Uterus (tissue), 4 donors: Measurements from ENCODE around the gene CAPN15. TPM values are rescaled to one million over a fixed set of nuclear protein-coding genes. Genes with fewer than 3 reads are reported as not detected.

Source experiments
- DNase-seq, 2 donors: peaks; one replicate each; pipeline ENCODE4 v3.0.0-alpha.2; 2019 to 2020
- H3K27ac ChIP-seq, 2 donors: fragments of 200-600 bp; sonication (generic); 1 replicate in 1 of 2; 2 replicates in 1 of 2; pipeline ENCODE4 v1.5.1; 2016 to 2018
- H3K27me3 ChIP-seq, 2 donors: fragments of 200-600 bp; sonication (generic); one replicate each; pipeline ENCODE4 v1.5.1; 2018 to 2019; ENCODE audit warnings: control low read depth in 1 of 2
- H3K36me3 ChIP-seq, 2 donors: fragments of 200-600 bp; sonication (generic); one replicate each; pipeline ENCODE4 v1.5.1; 2019; ENCODE audit warnings: control low read depth in 1 of 2
- H3K4me1 ChIP-seq, 2 donors: fragments of 200-600 bp; sonication (generic); one replicate each; pipeline ENCODE4 v1.5.1; 2018 to 2019; ENCODE audit warnings: control low read depth in 1 of 2
- H3K4me3 ChIP-seq, 2 donors: fragments of 200-600 bp; sonication (generic); 1 replicate in 1 of 2; 2 replicates in 1 of 2; pipeline ENCODE4 v1.5.1; 2018 to 2019; ENCODE audit warnings: mild to moderate bottlenecking in 1 of 2
- H3K9me3 ChIP-seq, 2 donors: fragments of 200-600 bp; sonication (generic); one replicate each; pipeline ENCODE4 v1.5.1; 2019; ENCODE audit warnings: control low read depth in 1 of 2
- POLR2A ChIP-seq, 2 donors: fragments of 450-650 bp; IDR thresholded peaks; one replicate each; pipeline ENCODE4 v1.6.1; 2016; ENCODE audit warnings: antibody characterized with exemption in 2 of 2, mild to moderate bottlenecking in 1 of 2, moderate library complexity in 1 of 2
- intact Hi-C: fragments of 100-400 bp; cut with DNase I; formaldehyde crosslinking; loops from one replicate; pipeline ENCODE4 v1.15.1; 2023; ENCODE audit warnings: low total_unique reads
- total RNA-seq, 4 donors: library from RNA; depleted of rRNA in 3 of 4; stranded (reverse); fragments of >200 nt in 3 of 4; gene quantifications; one replicate each; pipeline versions ENCODE4 v1.1.0 to v1.2.4, GENCODE V29; 2014 to 2023
- TF ChIP-seq, protein P1 (sequence below), 4 experiments: fragments of 200-600 bp in 2 of 4; fragments of 450-650 bp in 2 of 4; sonication (generic) in 2 of 4; IDR thresholded peaks; one replicate each; pipeline ENCODE4 v1.5.1; 2016 to 2019; ENCODE audit warnings: antibody characterized with exemption in 4 of 4, mild to moderate bottlenecking in 2 of 4, moderate library complexity in 1 of 4
- donor health status: DM: yes; HTN: yes; CAD: no.

Gene CAPN15
- total RNA-seq, 4 donors from 2014 or later = 7.9 to 37.3 (median 19.3) TPM

DNA sequence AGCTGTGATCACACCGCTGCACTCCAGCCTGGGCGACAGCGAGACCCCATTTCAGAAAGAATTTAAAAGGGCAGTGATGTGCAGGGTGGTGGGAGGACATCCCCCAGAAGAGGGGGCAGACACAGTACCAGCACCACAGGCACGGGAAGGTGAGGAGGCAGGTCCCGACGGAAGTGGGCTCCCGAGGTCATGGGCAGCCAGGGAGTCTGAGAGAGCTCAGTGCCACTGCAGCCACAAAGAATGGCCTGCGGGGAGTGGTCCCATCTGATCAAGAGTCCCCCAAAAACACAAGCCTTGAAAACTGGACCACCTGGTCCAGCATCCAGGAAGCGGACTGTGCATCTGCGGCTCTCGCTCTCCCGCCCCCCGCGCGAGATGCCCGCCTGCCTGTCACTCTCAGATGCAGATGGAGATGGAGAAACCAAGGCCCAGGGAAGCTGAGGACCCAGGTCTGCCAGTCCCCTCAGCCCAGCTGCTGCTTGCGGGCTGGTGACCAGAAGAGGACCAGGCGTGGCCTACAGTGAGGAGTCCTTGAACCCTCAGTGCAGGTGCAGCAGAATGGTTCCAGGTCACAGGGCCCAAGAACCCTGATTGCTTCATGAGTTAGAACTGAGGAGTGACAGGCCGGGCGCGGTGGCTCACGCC, 4.3 kb upstream of the CAPN15 start:
- TF ChIP-seq POLR2A (IDR thresholded peaks at IDR 0.05) = no peak
- TF ChIP-seq, protein P1, sequence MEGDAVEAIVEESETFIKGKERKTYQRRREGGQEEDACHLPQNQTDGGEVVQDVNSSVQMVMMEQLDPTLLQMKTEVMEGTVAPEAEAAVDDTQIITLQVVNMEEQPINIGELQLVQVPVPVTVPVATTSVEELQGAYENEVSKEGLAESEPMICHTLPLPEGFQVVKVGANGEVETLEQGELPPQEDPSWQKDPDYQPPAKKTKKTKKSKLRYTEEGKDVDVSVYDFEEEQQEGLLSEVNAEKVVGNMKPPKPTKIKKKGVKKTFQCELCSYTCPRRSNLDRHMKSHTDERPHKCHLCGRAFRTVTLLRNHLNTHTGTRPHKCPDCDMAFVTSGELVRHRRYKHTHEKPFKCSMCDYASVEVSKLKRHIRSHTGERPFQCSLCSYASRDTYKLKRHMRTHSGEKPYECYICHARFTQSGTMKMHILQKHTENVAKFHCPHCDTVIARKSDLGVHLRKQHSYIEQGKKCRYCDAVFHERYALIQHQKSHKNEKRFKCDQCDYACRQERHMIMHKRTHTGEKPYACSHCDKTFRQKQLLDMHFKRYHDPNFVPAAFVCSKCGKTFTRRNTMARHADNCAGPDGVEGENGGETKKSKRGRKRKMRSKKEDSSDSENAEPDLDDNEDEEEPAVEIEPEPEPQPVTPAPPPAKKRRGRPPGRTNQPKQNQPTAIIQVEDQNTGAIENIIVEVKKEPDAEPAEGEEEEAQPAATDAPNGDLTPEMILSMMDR (IDR thresholded peaks at IDR 0.05) = no peak
- Histone ChIP-seq H3K27ac (no peak overlapping the region), H3K4me1 (peaks cover 3 to 13% of the 10 kb centered on the region in 2 donors), H3K9me3 (no peaks in the 10 kb centered on the region), H3K4me3 (no peak overlapping the region), H3K27me3 (no peaks in the 10 kb centered on the region), H3K36me3 (no peaks in the 10 kb centered on the region)
- DNase-seq = no peak
- intact Hi-C loops = no loop called here

DNA sequence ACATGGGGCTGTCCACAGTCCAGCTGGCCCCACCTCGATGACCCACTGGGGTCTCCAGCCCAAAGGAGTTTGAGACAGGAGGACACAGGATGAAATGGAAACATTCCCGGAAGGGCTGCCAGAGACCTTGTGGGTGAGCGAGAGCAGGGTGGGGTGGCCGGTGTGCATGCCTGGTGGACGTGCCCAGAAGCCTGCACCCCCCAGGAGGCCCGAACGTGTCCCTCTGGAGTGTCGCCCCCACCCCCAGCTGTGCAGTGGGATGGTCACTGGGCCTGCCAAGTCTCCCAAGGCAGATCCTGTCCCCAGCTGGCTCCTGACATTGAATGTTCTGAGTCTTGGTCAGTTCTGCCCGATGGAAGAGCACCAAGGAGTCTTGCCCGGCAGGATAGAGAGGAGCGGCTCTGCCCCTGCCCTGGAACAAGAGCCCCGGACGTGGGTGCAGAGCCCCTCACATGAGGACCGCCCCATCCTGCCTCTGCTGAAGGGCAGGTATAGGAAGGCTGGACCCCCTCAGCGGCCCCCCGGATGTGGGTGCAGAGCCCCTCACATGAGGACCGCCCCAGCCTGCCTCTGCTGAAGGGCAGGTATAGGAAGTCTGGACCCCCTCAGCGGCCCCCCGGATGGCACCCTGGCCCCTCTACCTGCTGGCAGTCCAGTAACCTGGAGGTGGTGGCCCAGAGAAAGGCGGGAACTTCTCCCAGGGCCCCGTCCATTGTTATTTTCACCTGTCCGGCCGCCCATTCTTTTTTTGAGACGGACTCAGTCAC, 3.1 kb upstream of the CAPN15 start:
- H3K9me3 ChIP-seq = no peaks in the 10 kb centered on the region
- peaks cover 3 to 19% of the 10 kb centered on the region in 2 donors for H3K4me1 ChIP-seq
- H3K27ac ChIP-seq = no peak overlapping the region
- intact Hi-C loops = no loop called here
- no peaks in the 10 kb centered on the region for H3K36me3 ChIP-seq
- TF ChIP-seq POLR2A (IDR thresholded peaks at IDR 0.05) = no peak
- TF ChIP-seq, protein P1 (IDR thresholded peaks at IDR 0.05) = no peak
- no peaks in the 10 kb centered on the region for H3K27me3 ChIP-seq
- no peak for DNase-seq
- no peak overlapping the region for H3K4me3 ChIP-seq

DNA sequence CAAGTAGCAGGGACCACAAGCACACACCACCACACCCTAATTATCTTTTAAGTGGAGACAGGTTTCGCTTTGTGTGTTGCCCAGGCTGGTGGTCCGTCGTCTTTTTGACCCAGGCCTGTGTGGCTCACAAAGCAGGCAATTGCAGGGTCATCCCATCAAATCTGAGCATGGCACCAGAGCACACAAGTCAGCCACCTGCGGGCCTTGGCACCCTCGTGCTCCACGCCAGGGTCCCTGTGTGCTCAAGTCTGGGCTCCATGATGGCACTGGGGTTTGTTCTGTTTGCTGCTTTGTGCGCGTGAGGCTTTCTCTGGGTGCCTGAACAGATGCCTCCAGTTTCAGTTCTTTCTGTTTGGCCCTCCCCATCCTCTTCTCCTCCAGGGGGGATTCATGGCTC, 2.4 kb upstream of the CAPN15 start:
- Histone ChIP-seq H3K36me3 (no peaks in the 10 kb centered on the region), H3K27me3 (no peaks in the 10 kb centered on the region), H3K4me3 (no peak overlapping the region), H3K9me3 (no peaks in the 10 kb centered on the region), H3K4me1 (peaks cover 3 to 26% of the 10 kb centered on the region in 2 donors), H3K27ac (no peak overlapping the region)
- intact Hi-C loops = no loop called here
- TF ChIP-seq, protein P1 (IDR thresholded peaks at IDR 0.05) = no peak
- no peak for TF ChIP-seq POLR2A (IDR thresholded peaks at IDR 0.05)
- DNase-seq = no peak

DNA sequence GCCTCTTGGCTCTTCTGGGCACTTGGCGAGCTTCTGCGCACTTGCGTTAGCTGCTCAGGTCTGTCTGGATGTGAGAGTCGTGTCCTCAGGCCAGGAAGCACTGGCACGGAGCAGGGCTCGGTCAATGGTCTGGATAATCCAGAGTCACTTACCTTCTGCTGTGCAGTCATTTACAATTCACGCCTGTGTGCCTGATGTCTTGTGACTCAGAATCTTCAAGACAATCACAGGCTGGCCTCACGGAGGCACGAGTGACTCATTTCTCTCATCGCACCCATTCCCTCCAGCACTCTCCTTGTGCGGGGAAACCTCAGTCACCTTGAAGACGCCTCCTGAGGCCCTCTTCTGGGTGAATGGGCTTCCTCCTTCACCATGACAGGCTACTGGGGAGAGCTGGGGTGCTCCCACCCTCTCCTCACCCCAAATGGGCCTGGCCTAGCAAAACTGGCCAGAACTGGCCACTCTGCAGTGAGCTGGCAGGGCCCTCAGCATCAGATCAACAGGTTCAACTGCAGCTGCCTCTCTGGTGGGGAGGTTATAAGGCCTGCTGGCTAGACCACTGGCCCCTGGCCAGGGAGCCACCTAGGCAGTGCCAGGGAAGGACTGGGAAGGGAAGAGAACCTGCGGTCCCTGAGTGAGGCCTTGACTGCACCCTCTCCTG, 1.9 kb upstream of the CAPN15 start:
- Histone ChIP-seq H3K36me3 (no peaks in the 10 kb centered on the region), H3K27me3 (no peaks in the 10 kb centered on the region), H3K4me3 (peak overlapping the region; percentile 72 to 80), H3K27ac (peak overlapping the region; percentile 98 to 99), H3K4me1 (peaks cover 3 to 26% of the 10 kb centered on the region in 2 donors), H3K9me3 (no peaks in the 10 kb centered on the region)
- intact Hi-C loops = no loop called here
- DNase-seq = no peak
- TF ChIP-seq POLR2A (IDR thresholded peaks at IDR 0.05) = no peak
- TF ChIP-seq, protein P1 (IDR thresholded peaks at IDR 0.05) = no peak
